Activated T-cell treated with anti-CD3 and anti-CD28 coated beads, Interleukin-2, amount 50 U/mL, for 24 hours (primary cell): ENCODE measurements around the gene MINDY2.
"Not testable (repeated sequence)": the region's sequence is repeated elsewhere in the genome, so short reads cannot be mapped to it uniquely, and the experiment has no call there.

Experiments
- DNase-seq: peaks from one replicate; pipeline ENCODE4 v3.0.0-alpha.2; 2020
- H3K27ac Mint-ChIP-seq: 2 replicates; pipeline ENCODE4 v1.8.0; 2020; ENCODE audit warnings: mild to moderate bottlenecking, mixed read lengths
- H3K27me3 Mint-ChIP-seq: 2 replicates; pipeline ENCODE4 v1.8.0; 2020; ENCODE audit warnings: mixed read lengths
- H3K36me3 Mint-ChIP-seq: 2 replicates; pipeline ENCODE4 v1.8.0; 2020; ENCODE audit warnings: low read depth, mixed read lengths
- H3K4me1 Mint-ChIP-seq: 2 replicates; pipeline ENCODE4 v1.8.0; 2020; ENCODE audit warnings: low read depth, mixed read lengths
- H3K4me3 Mint-ChIP-seq: 2 replicates; pipeline ENCODE4 v1.8.0; 2020; ENCODE audit warnings: mild to moderate bottlenecking, moderate library complexity, mixed read lengths
- H3K9me3 Mint-ChIP-seq: 2 replicates; pipeline ENCODE4 v1.8.0; 2020; ENCODE audit warnings: mixed read lengths

The MINDY2 gene

GRCh38 chr15:58833681-58834426 is 62.8 kb downstream of the MINDY2 start:
- H3K27me3 Mint-ChIP-seq, DNase-seq, H3K4me3 Mint-ChIP-seq: not testable (repeated sequence)

GRCh38 chr15:58839485-58839884 is 68.4 kb downstream of the MINDY2 start:
- no peaks in the 10 kb centered on the region for H3K27me3 Mint-ChIP-seq
- H3K27ac Mint-ChIP-seq, result no peak overlapping the region
- no peaks in the 10 kb centered on the region for H3K9me3 Mint-ChIP-seq
- H3K4me1 Mint-ChIP-seq, result no peaks in the 10 kb centered on the region
- H3K4me3 Mint-ChIP-seq, result no peak overlapping the region
- H3K36me3 Mint-ChIP-seq, result peaks cover 6% of the 10 kb centered on the region
- DNase-seq, result no peak

More at GRCh38 chr15:58833681-58834426, 62.8 kb downstream of the MINDY2 start:
- H3K4me1 Mint-ChIP-seq, H3K9me3 Mint-ChIP-seq, H3K27ac Mint-ChIP-seq: not testable (repeated sequence)
- H3K36me3 Mint-ChIP-seq, result peaks cover 13% of the 10 kb centered on the region

- no peaks in the 10 kb centered on the region for H3K9me3 Mint-ChIP-seq
- no peak overlapping the region for H3K27ac Mint-ChIP-seq
- no peak for DNase-seq
- H3K4me1 Mint-ChIP-seq, result no peaks in the 10 kb centered on the region
- peaks cover 6% of the 10 kb centered on the region for H3K36me3 Mint-ChIP-seq
- no peaks in the 10 kb centered on the region for H3K27me3 Mint-ChIP-seq
- no peak overlapping the region for H3K4me3 Mint-ChIP-seq
Observed at GRCh38 chr15:58840048-58840447, 68.9 kb downstream of the MINDY2 start.

GRCh38 chr15:58842713-58843396 is 71.8 kb downstream of the MINDY2 start:
- no peak for DNase-seq
- Mint-ChIP-seq H3K4me1 (no peaks in the 10 kb centered on the region), H3K27me3 (no peaks in the 10 kb centered on the region), H3K27ac (no peak overlapping the region), H3K36me3 (peaks cover 23% of the 10 kb centered on the region), H3K4me3 (no peak overlapping the region), H3K9me3 (no peaks in the 10 kb centered on the region)

GRCh38 chr15:58851205-58851604 is 80.1 kb downstream of the MINDY2 start:
- H3K27ac Mint-ChIP-seq, H3K27me3 Mint-ChIP-seq, H3K4me1 Mint-ChIP-seq, DNase-seq, H3K4me3 Mint-ChIP-seq, H3K9me3 Mint-ChIP-seq: not testable (repeated sequence)
- peaks cover 56% of the 10 kb centered on the region for H3K36me3 Mint-ChIP-seq

- Mint-ChIP-seq H3K4me3 (no peak overlapping the region), H3K9me3 (no peaks in the 10 kb centered on the region), H3K27ac (no peak overlapping the region), H3K4me1 (no peaks in the 10 kb centered on the region), H3K36me3 (peaks cover 50% of the 10 kb centered on the region), H3K27me3 (no peaks in the 10 kb centered on the region)
- DNase-seq, result no peak
Observed at GRCh38 chr15:58852347-58852746, 81.2 kb downstream of the MINDY2 start.

GRCh38 chr15:58854593-58854992 is 83.5 kb downstream of the MINDY2 start:
- Mint-ChIP-seq H3K27me3 (no peaks in the 10 kb centered on the region), H3K4me3 (no peak overlapping the region), H3K9me3 (no peaks in the 10 kb centered on the region), H3K36me3 (peaks cover 28% of the 10 kb centered on the region), H3K27ac (no peak overlapping the region), H3K4me1 (no peaks in the 10 kb centered on the region)
- no peak for DNase-seq

- no peaks in the 10 kb centered on the region for H3K4me1 Mint-ChIP-seq
- no peaks in the 10 kb centered on the region for H3K27me3 Mint-ChIP-seq
- no peak overlapping the region for H3K27ac Mint-ChIP-seq
- DNase-seq, result no peak
- no peak overlapping the region for H3K4me3 Mint-ChIP-seq
- peaks cover 27% of the 10 kb centered on the region for H3K36me3 Mint-ChIP-seq
- no peaks in the 10 kb centered on the region for H3K9me3 Mint-ChIP-seq
Observed at GRCh38 chr15:58856086-58856485, 85.0 kb downstream of the MINDY2 start.

GRCh38 chr15:58856621-58857020 is 85.5 kb downstream of the MINDY2 start:
- DNase-seq, H3K27me3 Mint-ChIP-seq, H3K4me3 Mint-ChIP-seq, H3K9me3 Mint-ChIP-seq, H3K4me1 Mint-ChIP-seq, H3K27ac Mint-ChIP-seq: not testable (repeated sequence)
- peaks cover 26% of the 10 kb centered on the region for H3K36me3 Mint-ChIP-seq

GRCh38 chr15:58862326-58862725 is 91.2 kb downstream of the MINDY2 start:
- Mint-ChIP-seq H3K9me3 (no peaks in the 10 kb centered on the region), H3K27ac (no peak overlapping the region), H3K4me1 (peaks cover 14% of the 10 kb centered on the region), H3K36me3 (no peaks in the 10 kb centered on the region), H3K27me3 (peaks cover 7% of the 10 kb centered on the region), H3K4me3 (no peak overlapping the region)
- no peak for DNase-seq

GRCh38 chr15:58864602-58865424 is 93.7 kb downstream of the MINDY2 start:
- Mint-ChIP-seq H3K4me3 (no peak overlapping the region), H3K36me3 (no peaks in the 10 kb centered on the region), H3K9me3 (no peaks in the 10 kb centered on the region), H3K4me1 (peaks cover 14% of the 10 kb centered on the region), H3K27ac (no peak overlapping the region), H3K27me3 (peaks cover 7% of the 10 kb centered on the region)
- DNase-seq, result peak; percentile 37

- H3K36me3 Mint-ChIP-seq, result no peaks in the 10 kb centered on the region
- no peak for DNase-seq
- H3K27me3 Mint-ChIP-seq, result peaks cover 7% of the 10 kb centered on the region
- no peaks in the 10 kb centered on the region for H3K9me3 Mint-ChIP-seq
- H3K27ac Mint-ChIP-seq, result no peak overlapping the region
- H3K4me1 Mint-ChIP-seq, result peaks cover 14% of the 10 kb centered on the region
- H3K4me3 Mint-ChIP-seq, result no peak overlapping the region
Observed at GRCh38 chr15:58865425-58865880, 94.4 kb downstream of the MINDY2 start.

- Mint-ChIP-seq H3K27ac (no peak overlapping the region), H3K27me3 (peaks cover 7% of the 10 kb centered on the region), H3K4me1 (peaks cover 5% of the 10 kb centered on the region), H3K4me3 (no peak overlapping the region), H3K36me3 (no peaks in the 10 kb centered on the region), H3K9me3 (no peaks in the 10 kb centered on the region)
- DNase-seq, result no peak
Observed at GRCh38 chr15:58867926-58868325, 96.8 kb downstream of the MINDY2 start.

GRCh38 chr15:58870451-58870850 is 99.3 kb downstream of the MINDY2 start:
- H3K36me3 Mint-ChIP-seq, result no peaks in the 10 kb centered on the region
- DNase-seq, result no peak
- no peak overlapping the region for H3K4me3 Mint-ChIP-seq
- H3K4me1 Mint-ChIP-seq, result peaks cover 7% of the 10 kb centered on the region
- no peaks in the 10 kb centered on the region for H3K9me3 Mint-ChIP-seq
- no peak overlapping the region for H3K27ac Mint-ChIP-seq
- no peaks in the 10 kb centered on the region for H3K27me3 Mint-ChIP-seq
